Heart left ventricle (tissue), 16 donors: ENCODE measurements around the gene MEF2D. TPM values are rescaled to one million over a fixed set of nuclear protein-coding genes. Genes with fewer than 3 reads are reported as not detected.

ENCODE experiments used
- ATAC-seq, 4 donors: fragments of 200-7000 bp; cut with Tn5 transposase; one replicate each; pipeline ENCODE4 v1.9.1; 2020 to 2022; ENCODE audit warnings: moderate library complexity in 4 of 4, mild to moderate bottlenecking in 3 of 4, moderate number of reproducible peaks in 1 of 4
- DNase-seq, 5 donors: peaks; one replicate each; pipeline ENCODE4 v3.0.0-alpha.2; 2020
- H3K27ac ChIP-seq, 12 donors: fragments of 200-600 bp; sonication (generic) in 4 of 12; one replicate each; pipeline versions ENCODE4 v1.5.0 to v1.8.0; 2016 to 2022; ENCODE audit warnings: mild to moderate bottlenecking in 2 of 12
- H3K27me3 ChIP-seq, 9 donors: fragments of 200-600 bp; sonication (generic) in 2 of 9; one replicate each; pipeline versions ENCODE4 v1.5.1 to v1.8.0; 2016 to 2022; ENCODE audit warnings: mild to moderate bottlenecking in 3 of 9
- H3K36me3 ChIP-seq, 9 donors: fragments of 200-600 bp; sonication (generic) in 2 of 9; one replicate each; pipeline versions ENCODE4 v1.5.0 to v1.8.0; 2018 to 2022; ENCODE audit warnings: mild to moderate bottlenecking in 2 of 9
- H3K4me1 ChIP-seq, 12 donors: fragments of 200-600 bp; sonication (generic) in 4 of 12; one replicate each; pipeline versions ENCODE4 v1.5.0 to v1.8.0; 2016 to 2022; ENCODE audit warnings: mild to moderate bottlenecking in 3 of 12
- H3K4me3 ChIP-seq, 12 donors: fragments of 200-600 bp; sonication (generic) in 4 of 12; one replicate each; pipeline versions ENCODE4 v1.5.0 to v1.8.0; 2017 to 2022; ENCODE audit warnings: mild to moderate bottlenecking in 9 of 12, moderate library complexity in 4 of 12
- H3K9me3 ChIP-seq, 12 donors: fragments of 200-600 bp; sonication (generic) in 4 of 12; one replicate each; pipeline versions ENCODE4 v1.5.0 to v1.8.0; 2016 to 2022; ENCODE audit warnings: mild to moderate bottlenecking in 1 of 12
- POLR2A ChIP-seq, 2 donors: fragments of 450-650 bp; IDR thresholded peaks; one replicate each; pipeline ENCODE4 v1.6.1; 2017; ENCODE audit warnings: antibody characterized with exemption in 2 of 2, mild to moderate bottlenecking in 2 of 2, moderate library complexity in 2 of 2
- WGBS, 4 donors: extraction: QIAGEN DNeasy Blood & Tissue Kit in 2 of 4; methylation state at CpG; one replicate each; pipeline versions ENCODE4 v1.1.5 to v1.1.7; 2013 to 2018; 5-methylcytosine and 5-hydroxymethylcytosine counted together
- intact Hi-C, 10 donors: fragments of 100-400 bp; cut with DNase I; formaldehyde crosslinking; loops; one replicate each; pipeline versions ENCODE4 v1.11.1 to v1.14.2; 2022
- polyA plus RNA-seq, 2 donors: library from polyadenylated mRNA; stranded (reverse); fragments of 200-250 nt; gene quantifications; one replicate each; pipeline ENCODE4 v1.2.3, GENCODE V29; 2013
- total RNA-seq, 9 donors: library from RNA; depleted of rRNA in 2 of 9; stranded (reverse); fragments of >200 nt in 2 of 9; fragmentation: NEBNext Ultra II Directional in 3 of 9; extraction: Animal tissue kit (Norgen Biotek cat#: 25700) in 3 of 9; gene quantifications; one replicate each; pipeline versions ENCODE4 v1.1.0 to v1.2.4, GENCODE V29; 2016 to 2023
- TF ChIP-seq, protein P1 (sequence below), 12 donors: fragments of 200-600 bp; sonication (generic) in 4 of 12; IDR thresholded peaks; one replicate each; pipeline versions ENCODE4 v1.5.0 to v1.8.0; 2018 to 2022; ENCODE audit warnings: antibody characterized with exemption in 12 of 12, mild to moderate bottlenecking in 5 of 12
- donor health status: ischemic (EF 13 %, LVEDD 7.1; RV severe dilation, severe dysfunction).
- donor health status: healthy with polysubstance abuse.
- donor health status: DM: no; HTN: yes; CAD: no.
- donor health status: DM: no; HTN: no; CAD: no.
- donor health status: ischemic (EF 25% LVEDD 6.9; RV normal size, moderate dysfunction).
- donor health status: ischemic (EF 25% LVEDD 5.7; RV mildly dilated, moderate dysfunction).
- donor health status: healthy.
- donor health status: DM: yes; HTN: yes; CAD: no.
- donor health status: ischemic (EF 35%, LVEDD 5.7; RV mildly dilated, moderate dysfunction).
- donor health status: nonischemic (EF 11% LVEDD 7.7; RV severe dilation, severe dysfunction).
- donor health status: DM: yes; HTN: yes; CAD: no.
- donor health status: PGD.
- donor health status: ischemic (EF 29% LVEDD 5.4; RV normal size, mild dysfunction).
- donor health status: nonischemic (EF 23%, LVEDD 6.1; RV moderate dilation, normal function).

MEF2D gene
- total and polyA plus RNA-seq, 11 donors: 40.5 to 203 (median 92.3) TPM

DNA sequence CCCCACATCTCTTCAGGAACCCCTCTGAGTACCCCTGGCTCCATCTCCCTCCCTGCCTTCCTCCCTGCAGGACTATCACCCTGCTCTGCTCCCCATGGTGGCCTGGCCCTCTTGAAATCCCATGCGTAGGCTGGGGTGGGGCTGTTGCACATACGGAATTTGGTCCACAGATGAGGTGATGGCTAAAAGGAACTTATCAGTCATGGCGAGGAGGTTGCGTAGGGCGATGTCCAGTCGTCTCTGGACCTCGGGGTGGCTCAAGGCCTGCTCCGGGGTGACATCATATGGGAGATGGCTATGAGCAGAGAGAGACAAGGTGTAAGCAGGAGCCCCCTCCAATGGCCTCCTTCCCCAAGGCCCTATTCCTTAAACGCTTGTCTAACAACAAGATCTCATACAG lies 36.5 kb upstream of the MEF2D start:
- H3K4me3 ChIP-seq: no peak overlapping the region
- H3K4me1 ChIP-seq: peaks cover 0 to 7% (median 0%) of the 10 kb centered on the region in 12 donors
- ATAC-seq (no peak), DNase-seq (no peak)
- WGBS, 4 donors: 91 to 97% (median 94%) methylated on average over 9 of the region's 9 CpGs
- H3K9me3 ChIP-seq: no peaks in the 10 kb centered on the region
- intact Hi-C loops: no loop called here
- TF ChIP-seq, protein P1, sequence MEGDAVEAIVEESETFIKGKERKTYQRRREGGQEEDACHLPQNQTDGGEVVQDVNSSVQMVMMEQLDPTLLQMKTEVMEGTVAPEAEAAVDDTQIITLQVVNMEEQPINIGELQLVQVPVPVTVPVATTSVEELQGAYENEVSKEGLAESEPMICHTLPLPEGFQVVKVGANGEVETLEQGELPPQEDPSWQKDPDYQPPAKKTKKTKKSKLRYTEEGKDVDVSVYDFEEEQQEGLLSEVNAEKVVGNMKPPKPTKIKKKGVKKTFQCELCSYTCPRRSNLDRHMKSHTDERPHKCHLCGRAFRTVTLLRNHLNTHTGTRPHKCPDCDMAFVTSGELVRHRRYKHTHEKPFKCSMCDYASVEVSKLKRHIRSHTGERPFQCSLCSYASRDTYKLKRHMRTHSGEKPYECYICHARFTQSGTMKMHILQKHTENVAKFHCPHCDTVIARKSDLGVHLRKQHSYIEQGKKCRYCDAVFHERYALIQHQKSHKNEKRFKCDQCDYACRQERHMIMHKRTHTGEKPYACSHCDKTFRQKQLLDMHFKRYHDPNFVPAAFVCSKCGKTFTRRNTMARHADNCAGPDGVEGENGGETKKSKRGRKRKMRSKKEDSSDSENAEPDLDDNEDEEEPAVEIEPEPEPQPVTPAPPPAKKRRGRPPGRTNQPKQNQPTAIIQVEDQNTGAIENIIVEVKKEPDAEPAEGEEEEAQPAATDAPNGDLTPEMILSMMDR (IDR thresholded peaks at IDR 0.05): no peak
- TF ChIP-seq POLR2A (IDR thresholded peaks at IDR 0.05): no peak
- peaks cover 0 to 5% (median 0%) of the 10 kb centered on the region in 9 donors for H3K36me3 ChIP-seq
- H3K27me3 ChIP-seq: no peaks in the 10 kb centered on the region
- no peak overlapping the region for H3K27ac ChIP-seq

DNA sequence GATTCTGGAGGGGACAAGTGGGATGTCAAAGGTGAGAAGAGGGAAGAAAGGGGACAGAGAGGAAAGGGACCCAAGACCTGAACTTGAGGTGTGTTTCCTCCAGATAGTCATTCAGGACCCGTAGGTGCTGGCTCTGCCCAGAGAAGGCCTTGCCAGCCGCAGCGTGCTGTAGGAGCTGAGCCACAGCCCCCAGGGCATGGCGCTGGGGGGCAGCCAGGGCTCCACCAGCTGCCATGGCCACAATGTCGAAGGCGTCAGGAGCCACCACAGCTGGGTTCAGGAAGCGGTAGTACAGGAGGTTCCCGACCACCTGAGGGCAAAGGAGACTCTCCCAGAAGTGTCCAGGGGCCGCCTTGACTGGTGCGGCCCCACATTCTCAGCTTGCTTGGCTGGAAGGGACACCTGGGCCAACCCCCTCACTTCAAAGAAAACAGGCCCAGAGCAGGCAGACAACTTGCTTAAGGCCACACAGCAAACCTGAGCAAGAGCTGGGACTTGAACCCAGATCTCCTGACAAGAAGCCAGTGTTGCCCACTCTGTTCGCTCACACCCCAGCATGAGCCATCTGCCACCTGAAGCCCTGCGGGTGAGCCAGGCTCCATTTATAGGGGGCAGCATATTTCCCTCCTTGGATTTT lies 34.0 kb upstream of the MEF2D start:
- no peaks in the 10 kb centered on the region for H3K9me3 ChIP-seq
- H3K27me3 ChIP-seq: no peaks in the 10 kb centered on the region
- no peak for TF ChIP-seq POLR2A (IDR thresholded peaks at IDR 0.05)
- TF ChIP-seq, protein P1 (IDR thresholded peaks at IDR 0.05): no peak
- H3K27ac ChIP-seq: no peak overlapping the region
- DNase-seq (no peak), ATAC-seq (no peak)
- H3K4me3 ChIP-seq: no peak overlapping the region
- no peaks in the 10 kb centered on the region for H3K4me1 ChIP-seq
- H3K36me3 ChIP-seq: peaks cover 0 to 5% (median 0%) of the 10 kb centered on the region in 9 donors
- intact Hi-C loops: no loop called here
- 92 to 98% (median 94%) methylated on average over 5 to 12 of the region's 12 CpGs for WGBS, 4 donors

DNA sequence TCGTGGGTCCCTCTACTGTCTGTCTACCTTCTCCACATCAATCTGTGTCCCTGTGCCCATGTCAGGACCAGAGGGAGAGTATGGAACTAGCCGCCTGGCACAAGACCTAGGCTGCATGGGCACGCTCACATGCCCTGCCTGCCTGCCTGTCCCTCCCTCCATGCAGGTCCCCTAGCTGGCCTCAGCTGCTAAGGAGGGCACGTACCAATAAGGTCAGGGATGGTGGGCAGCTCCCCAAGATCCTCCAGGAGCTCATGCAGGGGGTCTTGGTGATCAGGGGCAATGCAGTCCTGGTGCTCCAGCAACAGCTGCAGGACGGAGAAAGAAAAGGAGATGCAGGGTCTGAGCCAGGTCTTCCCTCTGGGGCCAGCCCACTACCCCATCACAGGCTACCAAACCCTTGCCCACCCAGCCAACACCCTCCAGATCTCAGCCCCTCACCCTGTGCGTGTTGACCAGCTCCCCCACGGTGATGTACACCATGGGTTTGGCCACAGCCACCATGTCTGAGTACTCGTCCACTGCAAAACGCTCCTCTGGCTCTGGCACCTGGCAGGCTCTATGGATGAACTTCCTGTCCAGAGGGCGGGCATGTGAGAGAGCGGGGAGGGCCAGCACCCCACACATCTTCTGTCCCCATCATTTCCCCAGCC lies 33.1 kb upstream of the MEF2D start:
- intact Hi-C loops: no loop called here
- DNase-seq (no peak), ATAC-seq (no peak)
- Histone ChIP-seq H3K4me1 (no peaks in the 10 kb centered on the region), H3K27me3 (no peaks in the 10 kb centered on the region), H3K9me3 (no peaks in the 10 kb centered on the region), H3K27ac (no peak overlapping the region), H3K4me3 (no peak overlapping the region), H3K36me3 (peaks cover 0 to 5% (median 0%) of the 10 kb centered on the region in 9 donors)
- no peak for TF ChIP-seq POLR2A (IDR thresholded peaks at IDR 0.05)
- TF ChIP-seq, protein P1 (IDR thresholded peaks at IDR 0.05): no peak
- WGBS, 4 donors: 81 to 93% (median 86%) methylated on average over 11 of the region's 11 CpGs

DNA sequence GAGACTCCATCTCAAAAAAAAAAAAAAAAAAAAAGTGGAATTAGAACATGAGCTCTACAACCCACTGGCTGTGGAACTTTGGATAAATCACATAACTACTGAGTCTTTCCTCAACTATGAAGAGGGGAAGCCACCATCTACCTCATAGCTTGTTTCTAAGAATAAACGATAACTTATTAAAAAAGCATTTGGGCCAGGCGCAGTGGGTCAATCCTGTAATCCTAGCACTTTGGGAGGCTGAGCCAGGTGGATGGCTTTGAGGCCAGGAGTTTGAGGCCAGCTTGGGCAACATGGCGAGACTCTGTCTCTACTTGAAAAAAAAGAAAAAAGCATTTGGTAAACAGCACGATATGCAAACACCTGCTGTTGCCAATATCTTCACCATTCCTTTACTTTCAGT lies 31.8 kb upstream of the MEF2D start:
- Histone ChIP-seq H3K27me3 (no peaks in the 10 kb centered on the region), H3K4me1 (no peaks in the 10 kb centered on the region), H3K36me3 (peaks cover 0 to 5% (median 0%) of the 10 kb centered on the region in 9 donors), H3K9me3 (no peaks in the 10 kb centered on the region), H3K4me3 (no peak overlapping the region), H3K27ac (no peak overlapping the region)
- ATAC-seq (no peak), DNase-seq (no peak)
- 93 to 97% (median 95%) methylated on average over 4 of the region's 4 CpGs for WGBS, 4 donors
- intact Hi-C loops: no loop called here
- TF ChIP-seq, protein P1 (IDR thresholded peaks at IDR 0.05): no peak
- TF ChIP-seq POLR2A (IDR thresholded peaks at IDR 0.05): no peak
